Fibroblast of the aortic adventitia (primary cell): Measurements from ENCODE around the gene CADPS2. TPM values are rescaled to one million over a fixed set of nuclear protein-coding genes. Genes with fewer than 3 reads are reported as not detected.

Source experiments
- DNase-seq: peaks from one replicate; pipeline ENCODE4 v3.0.0-alpha.2; 2010; ENCODE audit warnings: low read depth
- H3K4me3 ChIP-seq: 2 replicates; pipeline ENCODE4 v1.5.1; 2011; ENCODE audit warnings: low read depth, mild to moderate bottlenecking, control low read depth, low read length, moderate library complexity
- total RNA-seq: library from RNA; depleted of rRNA; stranded (reverse); fragments of >200 nt; gene quantifications from 2 replicates; pipeline ENCODE4 v1.2.3, GENCODE V29; 2012; ENCODE audit warnings: low replicate concordance
- TF ChIP-seq, protein P1 (sequence below): IDR thresholded peaks from 2 replicates; pipeline ENCODE4 v1.5.1; 2011; ENCODE audit warnings: mild to moderate bottlenecking, low read length, control low read depth, inconsistent platforms; ENCODE audit not compliant: insufficient read depth

CADPS2 gene
- total RNA-seq, 1 donor: 16.0 TPM

GRCh38 chr7:122454776-122455507 is 431.3 kb downstream of the CADPS2 start:
- H3K4me3 ChIP-seq: no peak overlapping the region
- TF ChIP-seq, protein P1, sequence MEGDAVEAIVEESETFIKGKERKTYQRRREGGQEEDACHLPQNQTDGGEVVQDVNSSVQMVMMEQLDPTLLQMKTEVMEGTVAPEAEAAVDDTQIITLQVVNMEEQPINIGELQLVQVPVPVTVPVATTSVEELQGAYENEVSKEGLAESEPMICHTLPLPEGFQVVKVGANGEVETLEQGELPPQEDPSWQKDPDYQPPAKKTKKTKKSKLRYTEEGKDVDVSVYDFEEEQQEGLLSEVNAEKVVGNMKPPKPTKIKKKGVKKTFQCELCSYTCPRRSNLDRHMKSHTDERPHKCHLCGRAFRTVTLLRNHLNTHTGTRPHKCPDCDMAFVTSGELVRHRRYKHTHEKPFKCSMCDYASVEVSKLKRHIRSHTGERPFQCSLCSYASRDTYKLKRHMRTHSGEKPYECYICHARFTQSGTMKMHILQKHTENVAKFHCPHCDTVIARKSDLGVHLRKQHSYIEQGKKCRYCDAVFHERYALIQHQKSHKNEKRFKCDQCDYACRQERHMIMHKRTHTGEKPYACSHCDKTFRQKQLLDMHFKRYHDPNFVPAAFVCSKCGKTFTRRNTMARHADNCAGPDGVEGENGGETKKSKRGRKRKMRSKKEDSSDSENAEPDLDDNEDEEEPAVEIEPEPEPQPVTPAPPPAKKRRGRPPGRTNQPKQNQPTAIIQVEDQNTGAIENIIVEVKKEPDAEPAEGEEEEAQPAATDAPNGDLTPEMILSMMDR: no peak
- DNase-seq: no peak

- no peak overlapping the region for H3K4me3 ChIP-seq
- no peak for DNase-seq
- TF ChIP-seq, protein P1: no peak
These were observed 432.8 kb downstream of the CADPS2 start for GRCh38 chr7:122453432-122453831.

DNA sequence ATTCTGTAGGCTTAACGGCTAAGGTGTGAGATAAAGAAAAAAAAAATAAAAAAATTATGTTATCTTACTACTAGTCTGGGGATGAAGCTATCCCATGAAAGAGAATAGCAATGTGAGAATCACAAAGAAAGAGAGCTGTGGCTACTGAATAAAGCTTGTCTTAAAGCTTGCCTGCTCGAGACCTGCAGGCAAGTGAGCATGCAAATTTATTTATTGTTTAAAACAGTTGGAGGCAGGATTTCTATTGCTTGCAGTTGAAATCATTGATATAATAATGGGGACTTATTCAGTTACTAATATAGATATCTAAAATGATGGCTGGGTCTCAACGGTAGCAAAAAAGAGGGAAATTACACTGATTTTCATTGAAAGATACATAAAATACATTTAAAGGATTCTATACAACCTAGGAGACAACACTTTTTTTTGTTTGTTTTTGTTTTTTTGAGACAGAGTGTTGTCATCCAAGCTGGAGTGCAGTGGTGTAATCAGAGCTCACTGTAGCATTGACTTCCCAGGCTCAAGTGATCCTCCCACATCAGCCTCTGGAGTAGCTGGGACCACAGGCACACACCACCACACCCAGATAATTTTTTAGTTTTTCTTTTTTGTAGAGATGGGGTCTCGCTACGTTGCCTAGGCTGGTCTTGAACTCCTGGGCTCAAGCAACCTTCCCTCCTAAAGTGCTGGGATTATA is 437.2 kb downstream of the CADPS2 start:
- no peak for DNase-seq
- TF ChIP-seq, protein P1: no peak

DNA sequence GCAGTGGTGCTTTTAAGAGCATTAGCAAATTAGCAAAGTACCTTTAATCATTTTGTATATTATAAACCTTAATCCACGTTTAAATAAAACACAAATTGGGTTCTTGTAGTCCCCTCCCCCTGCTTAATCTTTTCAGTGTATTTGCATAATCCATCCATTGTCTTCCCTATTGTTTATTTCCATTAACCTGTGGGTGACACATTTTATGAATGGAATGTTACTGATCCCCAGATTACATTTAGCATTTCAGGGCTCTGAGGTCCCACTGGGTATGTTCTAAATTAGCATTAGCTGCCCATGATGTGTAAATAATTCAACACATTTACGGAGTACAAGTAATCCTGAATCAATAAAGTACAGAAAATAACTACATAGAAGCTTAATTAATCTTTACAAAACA is 443.3 kb downstream of the CADPS2 start:
- DNase-seq: no peak
- H3K4me3 ChIP-seq: no peak overlapping the region
- TF ChIP-seq, protein P1: no peak

More for the DNA sequence above, 437.2 kb downstream of the CADPS2 start:
- H3K4me3 ChIP-seq: no peak overlapping the region

- TF ChIP-seq, protein P1: no peak
- no peak for DNase-seq
These were observed 447.8 kb downstream of the CADPS2 start for GRCh38 chr7:122438492-122438891.

DNA sequence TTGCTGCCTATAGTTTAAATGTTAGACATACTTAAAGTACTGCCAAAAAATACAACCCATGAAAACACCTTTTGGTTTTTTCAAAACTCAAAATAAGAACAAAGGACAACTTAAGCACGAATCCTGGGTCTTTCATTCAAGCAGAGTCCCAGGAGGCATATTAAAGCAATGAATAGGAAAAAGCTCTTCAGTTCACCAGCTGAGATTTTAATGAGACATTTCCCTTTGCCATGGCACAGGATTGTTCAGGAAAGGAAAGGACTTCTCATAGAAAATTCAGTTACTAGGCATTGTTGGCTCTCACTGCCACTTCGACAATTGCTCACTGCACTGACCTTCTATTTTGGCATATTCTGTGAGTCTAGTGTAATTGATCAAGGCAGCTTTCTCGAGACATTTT is 448.3 kb downstream of the CADPS2 start:
- H3K4me3 ChIP-seq: no peak overlapping the region
- TF ChIP-seq, protein P1: no peak
- DNase-seq: no peak

More at GRCh38 chr7:122438492-122438891, 447.8 kb downstream of the CADPS2 start:
- no peak overlapping the region for H3K4me3 ChIP-seq
